HepG2 (cell line): ENCODE results near the gene PTPRU. TPM values are rescaled to one million over a fixed set of nuclear protein-coding genes. Genes with fewer than 3 reads are reported as not detected.

Source experiments
- ATAC-seq: fragments of 200-7000 bp; cut with Tn5 transposase; 3 replicates; pipeline ENCODE4 v1.9.1; 2020; ENCODE audit warnings: mild to moderate bottlenecking, moderate library complexity
- Bru-seq: library from RNA; stranded (reverse); fragments of 400-500 nt; gene quantifications from one replicate; lab custom pipeline; 2021; lab: Mats Ljungman, UMichigan
- BruChase-seq, 2 experiments: library from RNA; stranded (reverse); fragments of 400-500 nt; gene quantifications; one replicate each; lab custom pipeline; 2021; lab: Mats Ljungman, UMichigan
- BruUV-seq: library from RNA; stranded (reverse); fragments of 400-500 nt; replicated peaks from 2 replicates; lab custom pipeline; 2021; lab: Mats Ljungman, UMichigan
- CTCF ChIA-PET: fragments of 300-600 bp; formaldehyde crosslinking; extraction: SDS; loops from one replicate; lab custom pipeline; 2021; ENCODE audit warnings: low total read pairs, inconsistent platforms, low intra/inter-chr PET ratio; lab: Yijun Ruan, JAX
- POLR2A ChIA-PET: fragments of 350-600 bp; sonication (Branson Sonifier 250); formaldehyde crosslinking; loops from one replicate; lab custom pipeline; 2020; ENCODE audit warnings: antibody characterized with exemption, inconsistent platforms; lab: Yijun Ruan, JAX
- DNase-seq: peaks from one replicate; pipeline ENCODE4 v3.0.0-alpha.2; 2015; ENCODE audit warnings: low spot score
- FAIRE-seq: peaks from 3 replicates; lab custom pipeline; 2011; peaks lifted over from hg19 to GRCh38; lab: Jason Lieb, UNC
- H2AFZ ChIP-seq: one replicate; pipeline ENCODE4 v1.6.1; 2011; ENCODE audit warnings: low read length, inconsistent platforms
- H3K27ac ChIP-seq: fragments of 300-600 bp; 3 replicates; pipeline ENCODE4 v1.8.0; 2011; ENCODE audit warnings: mixed run types, mild to moderate bottlenecking, mixed read lengths, low read length, inconsistent platforms; ENCODE audit not compliant: insufficient read depth; ENCODE audit errors: extremely low read length
- H3K27me3 ChIP-seq, 2 experiments: fragments of 200-600 bp in 1 of 2; 2 replicates in 1 of 2; 3 replicates in 1 of 2; pipeline versions ENCODE4 v1.6.0 to v1.8.0; 2011; ENCODE audit warnings: low read length in 2 of 2, mild to moderate bottlenecking in 2 of 2, moderate library complexity in 2 of 2, inconsistent platforms in 1 of 2; ENCODE audit not compliant: insufficient read depth in 2 of 2, control insufficient read depth in 1 of 2
- H3K36me3 ChIP-seq, 2 experiments: fragments of 200-600 bp in 1 of 2; replicated peaks in 1 of 2; 2 replicates in 1 of 2; 3 replicates in 1 of 2; pipeline versions ENCODE4 v1.5.1 to v1.8.0; 2011; ENCODE audit warnings: low read length in 2 of 2, inconsistent platforms in 1 of 2; ENCODE audit not compliant: insufficient read depth in 2 of 2, control insufficient read depth in 1 of 2
- H3K4me1 ChIP-seq: 2 replicates; pipeline ENCODE4 v1.5.1; 2012; ENCODE audit warnings: low read length, inconsistent platforms; ENCODE audit not compliant: insufficient read depth
- H3K4me2 ChIP-seq: 2 replicates; pipeline ENCODE4 v1.6.0; 2011; ENCODE audit warnings: low read depth, low read length, inconsistent platforms
- H3K4me3 ChIP-seq, 3 experiments: fragments of 200-600 bp in 1 of 3; sonication (generic), shearing (Covaris generic) in 1 of 3; replicated peaks in 1 of 3; 2 replicates each; pipeline ENCODE4 v1.5.1; 2011 to 2016; ENCODE audit warnings: low read length in 3 of 3, inconsistent platforms in 2 of 3, low read depth in 2 of 3, mild to moderate bottlenecking in 2 of 3, control low read depth in 1 of 3, mixed read lengths in 1 of 3; ENCODE audit not compliant: insufficient read depth in 1 of 3
- H3K79me2 ChIP-seq: one replicate; pipeline ENCODE4 v1.6.1; 2011; ENCODE audit warnings: low read length, inconsistent platforms; ENCODE audit not compliant: insufficient read depth
- H3K9ac ChIP-seq: 2 replicates; pipeline ENCODE4 v1.6.0; 2011; ENCODE audit warnings: mild to moderate bottlenecking, low read depth, low read length, inconsistent platforms; ENCODE audit not compliant: insufficient read depth
- H3K9me3 ChIP-seq: 2 replicates; pipeline ENCODE4 v1.5.1; 2012; ENCODE audit warnings: mild to moderate bottlenecking, low read length
- H4K20me1 ChIP-seq: 2 replicates; pipeline ENCODE4 v1.6.0; 2011; ENCODE audit warnings: inconsistent platforms, mild to moderate bottlenecking, low read length, moderate library complexity; ENCODE audit not compliant: insufficient read depth
- KAT2B ChIP-seq: fragments of 150-350 bp; IDR thresholded peaks from 2 replicates; pipeline ENCODE4 v1.6.1; 2014; ENCODE audit warnings: low read depth, low read length, borderline replicate concordance
- KDM2A ChIP-seq: sonication (generic); formaldehyde crosslinking; IDR thresholded peaks from 2 replicates; pipeline ENCODE4 v1.4.0; 2020; ENCODE audit warnings: low read depth, missing genetic modification reagents, borderline replicate concordance
- NCOA2 ChIP-seq: sonication (generic); formaldehyde crosslinking; IDR thresholded peaks from 2 replicates; pipeline ENCODE4 v1.8.0; 2022; ENCODE audit warnings: inconsistent platforms
- RAD21 ChIP-seq: fragments of 450-650 bp; formaldehyde crosslinking; IDR thresholded peaks from 2 replicates; pipeline ENCODE4 v1.5.0; 2020; ENCODE audit warnings: mild to moderate bottlenecking
- RBFOX2 ChIP-seq: fragments of 200-400 bp; formaldehyde crosslinking; IDR thresholded peaks from 2 replicates; pipeline ENCODE4 v1.6.1; 2017; ENCODE audit warnings: low read depth, mild to moderate bottlenecking, low read length
- STAG1 ChIP-seq: sonication (generic); formaldehyde crosslinking; IDR thresholded peaks from 2 replicates; pipeline ENCODE4 v1.4.0; 2020; ENCODE audit warnings: missing genetic modification reagents
- ZNF891 ChIP-seq: sonication (generic); formaldehyde crosslinking; IDR thresholded peaks from 2 replicates; pipeline ENCODE4 v1.5.0; 2020; ENCODE audit warnings: mild to moderate bottlenecking, missing genetic modification reagents
- WGBS: methylation state at CpG from one replicate; pipeline ENCODE4 v1.1.6; 2017; ENCODE audit warnings: low lambda C conversion rate; 5-methylcytosine and 5-hydroxymethylcytosine counted together
- in situ Hi-C: cut with HindIII; loops from 2 replicates; pipeline ENCODE4 v1.10.0; 2017; ENCODE audit warnings: low pct_unique_long_range_greater_than_20kb; ENCODE audit not compliant: extremely low pct_ligation_motif_present
- intact Hi-C: fragments of 100-400 bp; cut with micrococcal nuclease; formaldehyde crosslinking; loops from one replicate; pipeline ENCODE4 v1.10.0; 2022; ENCODE audit not compliant: unreplicated experiment
- long read RNA-seq, 2 experiments: library from RNA in 1 of 2; library from polyadenylated mRNA in 1 of 2; stranded (forward) in 1 of 2; unstranded in 1 of 2; transcript quantifications; one replicate each; pipeline ENCODE4 v2.0.0, GENCODE V29; 2019 to 2022
- polyA minus RNA-seq, 3 experiments: library from RNA; depleted of rRNA, polyadenylated mRNA; stranded (reverse); fragments of >200 nt; gene quantifications; 2 replicates each; pipeline ENCODE4 v1.2.3, GENCODE V29; 2011; ENCODE audit warnings: low replicate concordance in 1 of 3
- polyA plus RNA-seq, 8 experiments: library from polyadenylated mRNA; depleted of rRNA in 3 of 8; stranded (reverse) in 7 of 8; unstranded in 1 of 8; fragments of >200 nt; fragmentation: Illumina TruSeq in 4 of 8; extraction: Trizol in 4 of 8; gene quantifications; 2 replicates each; pipeline versions ENCODE4 v1.2.1 to v1.2.3, GENCODE V29; 2011 to 2016; ENCODE audit warnings: low read depth in 4 of 8, missing spikeins in 1 of 8, mixed read lengths in 1 of 8; ENCODE audit not compliant: insufficient read depth in 1 of 8
- total RNA-seq, 5 experiments: library from RNA; depleted of rRNA; stranded (reverse); fragments of >200 nt; fragmentation: Illumina TruSeq; extraction: Trizol; gene quantifications; 2 replicates each; pipeline ENCODE4 v1.2.3, GENCODE V29; 2016; ENCODE audit warnings: low read depth in 1 of 5
- TF ChIP-seq, protein P1 (sequence below): sonication (generic); formaldehyde crosslinking; IDR thresholded peaks from 2 replicates; pipeline ENCODE4 v1.4.0; 2020; ENCODE audit warnings: missing genetic modification reagents
- TF ChIP-seq, protein P2 (sequence below): sonication (generic); formaldehyde crosslinking; IDR thresholded peaks from 2 replicates; pipeline ENCODE4 v1.5.0; 2020; ENCODE audit warnings: mild to moderate bottlenecking, missing genetic modification reagents, moderate library complexity

PTPRU gene
- total RNA-seq (2016; rRNA removed; fragmentation: Illumina TruSeq; extraction: Trizol) (11.0 and 21.6 TPM in 2 replicates), polyA plus RNA-seq (2011; rRNA removed) (22.3 and 27.8 TPM in 2 replicates), polyA minus RNA-seq (2011; rRNA and poly(A)+ RNA removed; ENCODE audit: low replicate concordance) (28.3 and 104 TPM in 2 replicates), Bru-seq, nascent RNA (percentile 54 among the genes with signal in this experiment), BruChase-seq, experiment 1, labeled RNA remaining after a 6-hour chase (percentile 61 among the genes with signal in this experiment), BruChase-seq, experiment 2, labeled RNA remaining after a 2-hour chase (percentile 56 among the genes with signal in this experiment)
- total RNA-seq (2016; cell fraction: cytosol; rRNA removed; fragmentation: Illumina TruSeq; extraction: Trizol; ENCODE audit: low read depth) = 3.9 and 4.0 TPM in 2 replicates
- 9.4 and 20.9 TPM in 2 replicates for total RNA-seq (2016; cell fraction: insoluble cytoplasmic fraction; rRNA removed; fragmentation: Illumina TruSeq; extraction: Trizol)
- total RNA-seq (2016; cell fraction: membrane; rRNA removed; fragmentation: Illumina TruSeq; extraction: Trizol) = 14.5 and 15.1 TPM in 2 replicates
- 20.3 and 29.1 TPM in 2 replicates for total RNA-seq (2016; cell fraction: nucleus; rRNA removed; fragmentation: Illumina TruSeq; extraction: Trizol)
- 16.2 and 24.5 TPM in 2 replicates for polyA plus RNA-seq (2011; cell fraction: cytosol; rRNA removed)
- polyA plus RNA-seq (2011; cell fraction: nucleus; rRNA removed) = 56.1 and 65.4 TPM in 2 replicates
- polyA plus RNA-seq (2012) = 12.1 and 22.3 TPM in 2 replicates
- polyA plus RNA-seq (2016; cell fraction: cytosol; fragmentation: Illumina TruSeq; extraction: Trizol; ENCODE audit: low read depth) = 1.8 and 2.3 TPM in 2 replicates
- polyA plus RNA-seq (2016; cell fraction: insoluble cytoplasmic fraction; fragmentation: Illumina TruSeq; extraction: Trizol; ENCODE audit: low read depth) = 9.7 and 12.0 TPM in 2 replicates
- 6.6 and 8.7 TPM in 2 replicates for polyA plus RNA-seq (2016; cell fraction: membrane; fragmentation: Illumina TruSeq; extraction: Trizol; ENCODE audit: low read depth)
- polyA plus RNA-seq (2016; cell fraction: nucleus; fragmentation: Illumina TruSeq; extraction: Trizol; ENCODE audit: insufficient read depth, low read depth) = 46.5 and 51.1 TPM in 2 replicates
- 33.6 and 37.1 TPM in 2 replicates for polyA minus RNA-seq (2011; cell fraction: cytosol; rRNA and poly(A)+ RNA removed)
- 18.0 and 19.9 TPM in 2 replicates for polyA minus RNA-seq (2011; cell fraction: nucleus; rRNA and poly(A)+ RNA removed)
- long read RNA-seq, experiment 1, partial matches to known transcripts = 7 of 15 reads
- long read RNA-seq, experiment 1, other reads (novel, unspliced or antisense) = 7 of 15 reads
- long read RNA-seq, experiment 2, full-length matches to known transcripts = 14 of 75 reads
- long read RNA-seq, experiment 2, partial matches to known transcripts = 28 of 75 reads
- long read RNA-seq, experiment 2, other reads (novel, unspliced or antisense) = 33 of 75 reads

DNA sequence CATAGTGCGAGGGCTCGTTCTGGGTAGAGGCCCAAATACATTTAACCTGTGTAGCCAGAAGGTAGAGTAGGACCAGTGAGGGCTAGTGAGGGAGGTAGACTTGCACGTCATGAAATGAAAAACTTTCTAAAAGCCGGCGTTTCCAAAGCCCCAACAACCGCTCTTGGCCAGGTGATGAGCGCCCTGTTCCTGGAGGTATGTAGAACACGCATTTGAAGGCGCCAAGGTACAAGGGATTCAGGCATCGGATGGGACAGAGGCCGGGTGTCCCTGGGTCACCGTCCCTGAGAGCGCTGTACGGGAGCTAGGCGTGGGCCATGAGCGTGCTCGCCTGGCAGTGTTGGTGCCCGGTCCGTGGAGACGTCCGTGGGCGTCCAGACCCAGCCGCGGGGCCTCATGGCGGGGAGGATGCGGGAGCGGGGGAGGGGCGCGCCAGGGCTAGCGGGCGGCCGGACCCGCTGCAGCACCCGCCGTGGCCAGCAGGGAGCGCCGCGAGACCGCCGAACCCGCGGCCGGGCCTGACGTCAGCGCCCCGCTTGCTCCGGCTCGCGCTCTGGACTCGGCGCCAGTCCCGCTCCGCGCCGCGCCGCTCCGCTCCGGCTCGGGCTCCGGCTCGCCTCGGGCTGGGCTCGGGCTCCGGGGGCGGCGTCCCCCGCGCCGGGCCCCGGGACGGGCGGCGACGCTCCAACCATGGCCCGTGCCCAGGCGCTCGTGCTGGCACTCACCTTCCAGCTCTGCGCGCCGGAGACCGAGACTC, at the start of gene PTPRU:
Gene PTPRU (plus strand): TSS at position 568 of the 757 bp plus-strand sequence. CDS start 123 bp downstream, at position 691.
- ChIA-PET CTCF (interaction anchor here (0.7 to 2.0 kb wide), 4 partner anchors 105 to 1144 kb away, joined by 3 to 9 read pairs (median 4); no protein-coding TSS in a partner anchor), POLR2A (no interaction called here)
- peaks cover 0 to 20% of the 10 kb centered on the region in 2 experiments; a peak in 1 of 5 replicates for H3K27me3 ChIP-seq
- H3K9me3 ChIP-seq = no peaks in the 10 kb centered on the region
- intact Hi-C loops = loop anchor here (10.0 kb wide), 2 partner anchors 109 to 1469 kb away; no protein-coding TSS in a partner anchor
- H3K27ac ChIP-seq = peak within 1 kb of the TSS; percentile 49
- DNase-seq (peak; percentile 35), ATAC-seq (peak; percentile 75), FAIRE-seq (no peak)
- peaks cover 19% of the 10 kb centered on the region for H3K79me2 ChIP-seq
- WGBS = 23% methylated on average over 4 of the region's 82 CpGs
- BruUV-seq = no TSS peak
- H3K4me1 ChIP-seq = peaks cover 39% of the 10 kb centered on the region
- H3K36me3 ChIP-seq = no peaks in the 10 kb centered on the region
- peak within 1 kb of the TSS; percentile 38 for H2AFZ ChIP-seq
- peak within 1 kb of the TSS; percentile 67 to 99 (median 88) for H3K4me3 ChIP-seq
- in situ Hi-C loops = loop anchor here (10.0 kb wide), 3 partner anchors 219 to 869 kb away; no protein-coding TSS in a partner anchor
- peaks cover 10% of the 10 kb centered on the region; the same call in 1 of the 2 replicates for H4K20me1 ChIP-seq
- H3K4me2 ChIP-seq = peak within 1 kb of the TSS; percentile 96
- H3K9ac ChIP-seq = peak within 1 kb of the TSS; percentile 82
- TF ChIP-seq RBFOX2 = peak; percentile 52; the same call in 1 of the 2 replicates
- TF ChIP-seq NCOA2 (CRISPR knock-in tag) = peak; percentile 26; the same call in 1 of the 2 replicates
- TF ChIP-seq, protein P1, sequence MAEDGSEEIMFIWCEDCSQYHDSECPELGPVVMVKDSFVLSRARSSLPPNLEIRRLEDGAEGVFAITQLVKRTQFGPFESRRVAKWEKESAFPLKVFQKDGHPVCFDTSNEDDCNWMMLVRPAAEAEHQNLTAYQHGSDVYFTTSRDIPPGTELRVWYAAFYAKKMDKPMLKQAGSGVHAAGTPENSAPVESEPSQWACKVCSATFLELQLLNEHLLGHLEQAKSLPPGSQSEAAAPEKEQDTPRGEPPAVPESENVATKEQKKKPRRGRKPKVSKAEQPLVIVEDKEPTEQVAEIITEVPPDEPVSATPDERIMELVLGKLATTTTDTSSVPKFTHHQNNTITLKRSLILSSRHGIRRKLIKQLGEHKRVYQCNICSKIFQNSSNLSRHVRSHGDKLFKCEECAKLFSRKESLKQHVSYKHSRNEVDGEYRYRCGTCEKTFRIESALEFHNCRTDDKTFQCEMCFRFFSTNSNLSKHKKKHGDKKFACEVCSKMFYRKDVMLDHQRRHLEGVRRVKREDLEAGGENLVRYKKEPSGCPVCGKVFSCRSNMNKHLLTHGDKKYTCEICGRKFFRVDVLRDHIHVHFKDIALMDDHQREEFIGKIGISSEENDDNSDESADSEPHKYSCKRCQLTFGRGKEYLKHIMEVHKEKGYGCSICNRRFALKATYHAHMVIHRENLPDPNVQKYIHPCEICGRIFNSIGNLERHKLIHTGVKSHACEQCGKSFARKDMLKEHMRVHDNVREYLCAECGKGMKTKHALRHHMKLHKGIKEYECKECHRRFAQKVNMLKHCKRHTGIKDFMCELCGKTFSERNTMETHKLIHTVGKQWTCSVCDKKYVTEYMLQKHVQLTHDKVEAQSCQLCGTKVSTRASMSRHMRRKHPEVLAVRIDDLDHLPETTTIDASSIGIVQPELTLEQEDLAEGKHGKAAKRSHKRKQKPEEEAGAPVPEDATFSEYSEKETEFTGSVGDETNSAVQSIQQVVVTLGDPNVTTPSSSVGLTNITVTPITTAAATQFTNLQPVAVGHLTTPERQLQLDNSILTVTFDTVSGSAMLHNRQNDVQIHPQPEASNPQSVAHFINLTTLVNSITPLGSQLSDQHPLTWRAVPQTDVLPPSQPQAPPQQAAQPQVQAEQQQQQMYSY (CRISPR knock-in tag) = peak; percentile 85
- 0 out of 2 replicates have a peak, but pooled peaks have one; percentile 11 for TF ChIP-seq KDM2A (CRISPR knock-in tag)
- TF ChIP-seq, protein P2, sequence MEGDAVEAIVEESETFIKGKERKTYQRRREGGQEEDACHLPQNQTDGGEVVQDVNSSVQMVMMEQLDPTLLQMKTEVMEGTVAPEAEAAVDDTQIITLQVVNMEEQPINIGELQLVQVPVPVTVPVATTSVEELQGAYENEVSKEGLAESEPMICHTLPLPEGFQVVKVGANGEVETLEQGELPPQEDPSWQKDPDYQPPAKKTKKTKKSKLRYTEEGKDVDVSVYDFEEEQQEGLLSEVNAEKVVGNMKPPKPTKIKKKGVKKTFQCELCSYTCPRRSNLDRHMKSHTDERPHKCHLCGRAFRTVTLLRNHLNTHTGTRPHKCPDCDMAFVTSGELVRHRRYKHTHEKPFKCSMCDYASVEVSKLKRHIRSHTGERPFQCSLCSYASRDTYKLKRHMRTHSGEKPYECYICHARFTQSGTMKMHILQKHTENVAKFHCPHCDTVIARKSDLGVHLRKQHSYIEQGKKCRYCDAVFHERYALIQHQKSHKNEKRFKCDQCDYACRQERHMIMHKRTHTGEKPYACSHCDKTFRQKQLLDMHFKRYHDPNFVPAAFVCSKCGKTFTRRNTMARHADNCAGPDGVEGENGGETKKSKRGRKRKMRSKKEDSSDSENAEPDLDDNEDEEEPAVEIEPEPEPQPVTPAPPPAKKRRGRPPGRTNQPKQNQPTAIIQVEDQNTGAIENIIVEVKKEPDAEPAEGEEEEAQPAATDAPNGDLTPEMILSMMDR (CRISPR knock-in tag) = peak; percentile 75
- TF ChIP-seq ZNF891 (CRISPR knock-in tag) = 0 out of 2 replicates have a peak, but pooled peaks have one; percentile 14
- no peak for TF ChIP-seq KAT2B
- TF ChIP-seq STAG1 (CRISPR knock-in tag) = peak; percentile 82
- peak; percentile 99 for TF ChIP-seq RAD21 (CRISPR knock-in tag)
